Neural progenitor cell (in vitro differentiated cells): ENCODE results near the gene MAN1A1.

Experiments used
- EZH2 ChIP-seq: fragments of 200-600 bp; sonication (generic); IDR thresholded peaks from 2 replicates; pipeline ENCODE4 v1.6.1; 2017; ENCODE audit warnings: antibody characterized with exemption, mild to moderate bottlenecking, moderate library complexity
- TF ChIP-seq, protein P1 (sequence below): fragments of 200-600 bp; sonication (generic); IDR thresholded peaks from 2 replicates; pipeline ENCODE4 v1.5.1; 2017; ENCODE audit warnings: antibody characterized with exemption, mild to moderate bottlenecking

DNA sequence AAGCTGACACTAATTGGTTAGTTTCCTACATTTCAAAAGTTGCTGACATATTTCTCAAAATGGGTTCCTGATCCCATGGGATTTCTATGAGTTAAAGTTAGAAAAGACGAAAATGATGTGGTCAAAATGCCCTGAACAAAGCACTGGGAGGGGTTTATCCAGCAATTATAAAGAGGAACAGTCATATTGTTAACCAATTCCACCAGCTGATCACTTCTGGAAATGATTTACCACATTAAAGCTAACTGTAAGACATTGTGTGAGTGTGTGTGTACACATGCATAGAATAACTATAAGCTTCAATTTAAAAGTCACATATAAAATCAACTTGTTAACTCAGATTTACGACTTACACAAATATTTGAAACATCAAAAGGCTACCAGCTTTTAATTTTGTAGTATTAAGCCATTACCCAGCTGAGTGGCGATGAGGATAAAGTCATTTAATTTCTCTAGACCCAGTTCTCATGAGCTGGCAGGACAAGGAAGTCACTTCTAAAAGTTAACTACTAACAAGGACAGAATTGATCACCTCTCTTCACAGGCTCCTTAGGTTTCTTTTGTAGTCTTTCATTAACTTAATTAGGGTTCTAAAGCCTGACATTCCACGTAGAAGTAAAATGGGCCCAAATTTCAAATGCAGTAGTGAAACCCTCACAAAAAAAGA lies 40.4 kb downstream of the MAN1A1 start:
- no peak for TF ChIP-seq EZH2
- TF ChIP-seq, protein P1, sequence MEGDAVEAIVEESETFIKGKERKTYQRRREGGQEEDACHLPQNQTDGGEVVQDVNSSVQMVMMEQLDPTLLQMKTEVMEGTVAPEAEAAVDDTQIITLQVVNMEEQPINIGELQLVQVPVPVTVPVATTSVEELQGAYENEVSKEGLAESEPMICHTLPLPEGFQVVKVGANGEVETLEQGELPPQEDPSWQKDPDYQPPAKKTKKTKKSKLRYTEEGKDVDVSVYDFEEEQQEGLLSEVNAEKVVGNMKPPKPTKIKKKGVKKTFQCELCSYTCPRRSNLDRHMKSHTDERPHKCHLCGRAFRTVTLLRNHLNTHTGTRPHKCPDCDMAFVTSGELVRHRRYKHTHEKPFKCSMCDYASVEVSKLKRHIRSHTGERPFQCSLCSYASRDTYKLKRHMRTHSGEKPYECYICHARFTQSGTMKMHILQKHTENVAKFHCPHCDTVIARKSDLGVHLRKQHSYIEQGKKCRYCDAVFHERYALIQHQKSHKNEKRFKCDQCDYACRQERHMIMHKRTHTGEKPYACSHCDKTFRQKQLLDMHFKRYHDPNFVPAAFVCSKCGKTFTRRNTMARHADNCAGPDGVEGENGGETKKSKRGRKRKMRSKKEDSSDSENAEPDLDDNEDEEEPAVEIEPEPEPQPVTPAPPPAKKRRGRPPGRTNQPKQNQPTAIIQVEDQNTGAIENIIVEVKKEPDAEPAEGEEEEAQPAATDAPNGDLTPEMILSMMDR = no peak
